ENCODE measurements around the gene MAML2. TPM values are rescaled to one million over a fixed set of nuclear protein-coding genes. Genes with fewer than 3 reads are reported as not detected.

Gene MAML2
- total and polyA plus RNA-seq, 4 donors, result 0.56 to 2.1 (median 1.4) TPM

DNA sequence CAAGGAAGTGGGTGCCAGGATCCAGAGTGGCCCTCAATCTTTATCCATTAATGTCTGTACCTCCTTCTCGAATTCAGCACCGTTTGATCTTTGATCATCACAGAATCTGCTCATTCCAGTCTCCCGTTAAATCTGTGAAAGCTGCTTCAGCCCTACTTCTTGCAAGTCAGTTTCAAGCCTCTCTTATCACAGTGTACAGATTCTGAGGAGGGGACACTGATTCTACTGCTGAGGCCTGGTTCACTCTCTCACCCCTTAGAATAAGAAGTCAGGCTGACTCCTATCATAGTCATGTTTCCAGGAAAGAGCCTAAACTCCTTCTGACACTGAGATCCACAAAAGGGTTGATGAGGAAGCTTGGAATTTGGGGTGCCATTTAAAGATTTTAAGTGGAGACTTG, 39.0 kb downstream of the MAML2 start:
- 79% methylated on average over 3 of the region's 3 CpGs for WGBS
- Histone ChIP-seq H3K9me3 (ENCODE audit: control insufficient read depth in 4 of 4, low read length in 3 of 4) (no peaks in the 10 kb centered on the region), H3K27ac (ENCODE audit: low read depth in 1 of 2, low read length in 2 of 2) (peak overlapping the region; percentile 29 to 34), H3K36me3 (ENCODE audit: control insufficient read depth in 4 of 4, insufficient read depth in 3 of 4, low read depth in 1 of 4, low read length in 3 of 4) (no peaks in the 10 kb centered on the region), H3K4me1 (ENCODE audit: control insufficient read depth in 4 of 4, insufficient read depth in 4 of 4, low read length in 3 of 4) (peaks cover 0 to 3% (median 0%) of the 10 kb centered on the region in 4 donors), H3K9ac (ENCODE audit: low read depth in 1 of 2, low read length in 2 of 2) (no peak overlapping the region), H3K27me3 (ENCODE audit: control insufficient read depth in 4 of 4, insufficient read depth in 4 of 4, low read length in 3 of 4) (no peaks in the 10 kb centered on the region), H3K4me3 (ENCODE audit: low read depth in 1 of 3, low read length in 3 of 3) (no peak overlapping the region)
- no peak for DNase-seq (ENCODE audit: low spot score)
- TF ChIP-seq, protein P1, sequence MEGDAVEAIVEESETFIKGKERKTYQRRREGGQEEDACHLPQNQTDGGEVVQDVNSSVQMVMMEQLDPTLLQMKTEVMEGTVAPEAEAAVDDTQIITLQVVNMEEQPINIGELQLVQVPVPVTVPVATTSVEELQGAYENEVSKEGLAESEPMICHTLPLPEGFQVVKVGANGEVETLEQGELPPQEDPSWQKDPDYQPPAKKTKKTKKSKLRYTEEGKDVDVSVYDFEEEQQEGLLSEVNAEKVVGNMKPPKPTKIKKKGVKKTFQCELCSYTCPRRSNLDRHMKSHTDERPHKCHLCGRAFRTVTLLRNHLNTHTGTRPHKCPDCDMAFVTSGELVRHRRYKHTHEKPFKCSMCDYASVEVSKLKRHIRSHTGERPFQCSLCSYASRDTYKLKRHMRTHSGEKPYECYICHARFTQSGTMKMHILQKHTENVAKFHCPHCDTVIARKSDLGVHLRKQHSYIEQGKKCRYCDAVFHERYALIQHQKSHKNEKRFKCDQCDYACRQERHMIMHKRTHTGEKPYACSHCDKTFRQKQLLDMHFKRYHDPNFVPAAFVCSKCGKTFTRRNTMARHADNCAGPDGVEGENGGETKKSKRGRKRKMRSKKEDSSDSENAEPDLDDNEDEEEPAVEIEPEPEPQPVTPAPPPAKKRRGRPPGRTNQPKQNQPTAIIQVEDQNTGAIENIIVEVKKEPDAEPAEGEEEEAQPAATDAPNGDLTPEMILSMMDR (IDR thresholded peaks at IDR 0.05; ENCODE audit: low read depth, low read length, missing input control), result no peak
- TF ChIP-seq SP1 (IDR thresholded peaks at IDR 0.05) (no peak), FOXA2 (IDR thresholded peaks at IDR 0.05) (no peak), HNF4G (IDR thresholded peaks at IDR 0.05) (no peak), FOXA1 (IDR thresholded peaks at IDR 0.05) (no peak), EGR1 (IDR thresholded peaks at IDR 0.05; ENCODE audit: low read depth in 2 of 2) (no peak), YY1 (IDR thresholded peaks at IDR 0.05) (no peak), NR2F2 (IDR thresholded peaks at IDR 0.05) (no peak), GABPA (IDR thresholded peaks at IDR 0.05 in 1 of 2, conservative IDR thresholded peaks at IDR 0.05 in 1 of 2) (no peak), JUND (IDR thresholded peaks at IDR 0.05) (no peak)
- TF ChIP-seq, protein P2, sequence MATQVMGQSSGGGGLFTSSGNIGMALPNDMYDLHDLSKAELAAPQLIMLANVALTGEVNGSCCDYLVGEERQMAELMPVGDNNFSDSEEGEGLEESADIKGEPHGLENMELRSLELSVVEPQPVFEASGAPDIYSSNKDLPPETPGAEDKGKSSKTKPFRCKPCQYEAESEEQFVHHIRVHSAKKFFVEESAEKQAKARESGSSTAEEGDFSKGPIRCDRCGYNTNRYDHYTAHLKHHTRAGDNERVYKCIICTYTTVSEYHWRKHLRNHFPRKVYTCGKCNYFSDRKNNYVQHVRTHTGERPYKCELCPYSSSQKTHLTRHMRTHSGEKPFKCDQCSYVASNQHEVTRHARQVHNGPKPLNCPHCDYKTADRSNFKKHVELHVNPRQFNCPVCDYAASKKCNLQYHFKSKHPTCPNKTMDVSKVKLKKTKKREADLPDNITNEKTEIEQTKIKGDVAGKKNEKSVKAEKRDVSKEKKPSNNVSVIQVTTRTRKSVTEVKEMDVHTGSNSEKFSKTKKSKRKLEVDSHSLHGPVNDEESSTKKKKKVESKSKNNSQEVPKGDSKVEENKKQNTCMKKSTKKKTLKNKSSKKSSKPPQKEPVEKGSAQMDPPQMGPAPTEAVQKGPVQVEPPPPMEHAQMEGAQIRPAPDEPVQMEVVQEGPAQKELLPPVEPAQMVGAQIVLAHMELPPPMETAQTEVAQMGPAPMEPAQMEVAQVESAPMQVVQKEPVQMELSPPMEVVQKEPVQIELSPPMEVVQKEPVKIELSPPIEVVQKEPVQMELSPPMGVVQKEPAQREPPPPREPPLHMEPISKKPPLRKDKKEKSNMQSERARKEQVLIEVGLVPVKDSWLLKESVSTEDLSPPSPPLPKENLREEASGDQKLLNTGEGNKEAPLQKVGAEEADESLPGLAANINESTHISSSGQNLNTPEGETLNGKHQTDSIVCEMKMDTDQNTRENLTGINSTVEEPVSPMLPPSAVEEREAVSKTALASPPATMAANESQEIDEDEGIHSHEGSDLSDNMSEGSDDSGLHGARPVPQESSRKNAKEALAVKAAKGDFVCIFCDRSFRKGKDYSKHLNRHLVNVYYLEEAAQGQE (IDR thresholded peaks at IDR 0.05), result no peak
- TF ChIP-seq, protein P3, sequence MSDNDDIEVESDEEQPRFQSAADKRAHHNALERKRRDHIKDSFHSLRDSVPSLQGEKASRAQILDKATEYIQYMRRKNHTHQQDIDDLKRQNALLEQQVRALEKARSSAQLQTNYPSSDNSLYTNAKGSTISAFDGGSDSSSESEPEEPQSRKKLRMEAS (IDR thresholded peaks at IDR 0.05), result no peak

DNA sequence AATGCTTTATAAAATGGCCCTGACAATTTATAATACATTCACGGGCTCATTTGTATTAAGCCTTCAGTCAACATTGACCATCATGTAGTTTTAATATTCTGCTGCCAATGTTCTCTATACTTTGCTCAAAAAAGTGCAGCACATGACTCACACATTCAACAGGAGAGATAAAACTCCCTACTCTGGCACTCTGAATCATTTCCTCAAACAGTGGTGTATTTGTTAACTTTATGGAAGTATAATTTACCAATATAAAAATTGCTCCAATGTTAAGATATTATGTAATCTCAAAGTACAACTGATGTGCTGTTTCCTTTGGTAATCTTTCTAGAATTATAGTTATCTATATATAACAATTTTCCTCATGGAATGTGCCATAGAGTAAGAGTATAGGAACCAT, 39.9 kb downstream of the MAML2 start:
- no peaks in the 10 kb centered on the region for H3K36me3 ChIP-seq (ENCODE audit: control insufficient read depth in 4 of 4, insufficient read depth in 3 of 4, low read depth in 1 of 4, low read length in 3 of 4)
- no peak overlapping the region for H3K9ac ChIP-seq (ENCODE audit: low read depth in 1 of 2, low read length in 2 of 2)
- no peaks in the 10 kb centered on the region for H3K9me3 ChIP-seq (ENCODE audit: control insufficient read depth in 4 of 4, low read length in 3 of 4)
- peaks cover 0 to 3% (median 0%) of the 10 kb centered on the region in 4 donors for H3K4me1 ChIP-seq (ENCODE audit: control insufficient read depth in 4 of 4, insufficient read depth in 4 of 4, low read length in 3 of 4)
- H3K27ac ChIP-seq (ENCODE audit: low read depth in 1 of 2, low read length in 2 of 2), result no peak overlapping the region
- WGBS, result 65% methylated on average over 1 of the region's 1 CpG
- no peak for TF ChIP-seq FOXA1 (IDR thresholded peaks at IDR 0.05)
- TF ChIP-seq JUND (IDR thresholded peaks at IDR 0.05), result peak in 1 of 2 donors; percentile 31
- no peak for DNase-seq (ENCODE audit: low spot score)
- no peaks in the 10 kb centered on the region for H3K27me3 ChIP-seq (ENCODE audit: control insufficient read depth in 4 of 4, insufficient read depth in 4 of 4, low read length in 3 of 4)
- no peak overlapping the region for H3K4me3 ChIP-seq (ENCODE audit: low read depth in 1 of 3, low read length in 3 of 3)

DNA sequence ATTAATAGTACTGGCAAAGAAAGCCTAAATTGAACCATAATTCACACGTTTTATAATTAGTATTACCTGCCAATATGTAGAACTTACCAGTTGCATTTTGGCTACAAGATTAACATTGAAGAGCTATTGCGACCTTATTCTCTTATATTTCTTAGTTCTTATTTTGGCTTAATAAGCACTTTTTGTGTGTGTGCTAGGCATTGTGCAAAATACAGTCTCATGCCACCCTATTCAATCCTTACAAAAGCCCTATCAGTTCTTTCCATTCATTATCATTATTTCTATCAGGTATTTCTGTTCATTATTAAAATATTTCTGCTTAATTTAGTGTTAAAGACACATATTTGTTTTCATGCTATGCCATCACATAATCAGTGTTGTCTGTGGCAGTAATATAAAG, 41.2 kb downstream of the MAML2 start:
- H3K4me1 ChIP-seq (ENCODE audit: control insufficient read depth in 4 of 4, insufficient read depth in 4 of 4, low read length in 3 of 4), result peaks cover 0 to 3% (median 0%) of the 10 kb centered on the region in 4 donors
- no peaks in the 10 kb centered on the region for H3K36me3 ChIP-seq (ENCODE audit: control insufficient read depth in 4 of 4, insufficient read depth in 3 of 4, low read depth in 1 of 4, low read length in 3 of 4)
- TF ChIP-seq, protein P3 (IDR thresholded peaks at IDR 0.05), result no peak
- TF ChIP-seq FOXA1 (IDR thresholded peaks at IDR 0.05), result no peak
- TF ChIP-seq, protein P4, sequence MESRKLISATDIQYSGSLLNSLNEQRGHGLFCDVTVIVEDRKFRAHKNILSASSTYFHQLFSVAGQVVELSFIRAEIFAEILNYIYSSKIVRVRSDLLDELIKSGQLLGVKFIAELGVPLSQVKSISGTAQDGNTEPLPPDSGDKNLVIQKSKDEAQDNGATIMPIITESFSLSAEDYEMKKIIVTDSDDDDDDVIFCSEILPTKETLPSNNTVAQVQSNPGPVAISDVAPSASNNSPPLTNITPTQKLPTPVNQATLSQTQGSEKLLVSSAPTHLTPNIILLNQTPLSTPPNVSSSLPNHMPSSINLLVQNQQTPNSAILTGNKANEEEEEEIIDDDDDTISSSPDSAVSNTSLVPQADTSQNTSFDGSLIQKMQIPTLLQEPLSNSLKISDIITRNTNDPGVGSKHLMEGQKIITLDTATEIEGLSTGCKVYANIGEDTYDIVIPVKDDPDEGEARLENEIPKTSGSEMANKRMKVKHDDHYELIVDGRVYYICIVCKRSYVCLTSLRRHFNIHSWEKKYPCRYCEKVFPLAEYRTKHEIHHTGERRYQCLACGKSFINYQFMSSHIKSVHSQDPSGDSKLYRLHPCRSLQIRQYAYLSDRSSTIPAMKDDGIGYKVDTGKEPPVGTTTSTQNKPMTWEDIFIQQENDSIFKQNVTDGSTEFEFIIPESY (IDR thresholded peaks at IDR 0.05), result no peak
- TF ChIP-seq HNF4G (IDR thresholded peaks at IDR 0.05), result no peak
- H3K9ac ChIP-seq (ENCODE audit: low read depth in 1 of 2, low read length in 2 of 2), result no peak overlapping the region
- H3K27me3 ChIP-seq (ENCODE audit: control insufficient read depth in 4 of 4, insufficient read depth in 4 of 4, low read length in 3 of 4), result no peaks in the 10 kb centered on the region
- no peak for DNase-seq (ENCODE audit: low spot score)
- no peaks in the 10 kb centered on the region for H3K9me3 ChIP-seq (ENCODE audit: control insufficient read depth in 4 of 4, low read length in 3 of 4)
- 94% methylated on average over 2 of the region's 2 CpGs for WGBS
- no peak overlapping the region for H3K4me3 ChIP-seq (ENCODE audit: low read depth in 1 of 3, low read length in 3 of 3)
- H3K27ac ChIP-seq (ENCODE audit: low read depth in 1 of 2, low read length in 2 of 2), result no peak overlapping the region

Measured in liver (tissue), 9 donors.